GM18868 (cell line): Measurements from ENCODE around the gene ZBTB7C.

Experiments used
- ATAC-seq: cut with Tn5 transposase; IDR thresholded peaks from one replicate; pipeline ENCODE4 v1.9.1; 2021; ENCODE audit warnings: mild to moderate bottlenecking, moderate library complexity; ENCODE audit not compliant: unreplicated experiment

ZBTB7C gene

GRCh38 chr18:48199399-48199798 lies 209.8 kb downstream of the ZBTB7C start:
- no peak for ATAC-seq

- ATAC-seq: no peak
Observed at GRCh38 chr18:48197819-48198218, 211.4 kb downstream of the ZBTB7C start.

- no peak for ATAC-seq
Observed at GRCh38 chr18:48195787-48196186, 213.4 kb downstream of the ZBTB7C start.

GRCh38 chr18:48194591-48195181 lies 214.5 kb downstream of the ZBTB7C start:
- no peak for ATAC-seq

GRCh38 chr18:48193521-48194492 lies 215.4 kb downstream of the ZBTB7C start:
- ATAC-seq: no peak

GRCh38 chr18:48192542-48192941 lies 216.6 kb downstream of the ZBTB7C start:
- ATAC-seq: no peak

- ATAC-seq: no peak
Observed at GRCh38 chr18:48191494-48191893, 217.7 kb downstream of the ZBTB7C start.

- ATAC-seq: no peak
Observed at GRCh38 chr18:48190994-48191393, 218.2 kb downstream of the ZBTB7C start.

GRCh38 chr18:48188609-48189008 lies 220.6 kb downstream of the ZBTB7C start:
- no peak for ATAC-seq

GRCh38 chr18:48186861-48187260 lies 222.3 kb downstream of the ZBTB7C start:
- no peak for ATAC-seq

- no peak for ATAC-seq
Observed at GRCh38 chr18:48186131-48186766, 222.9 kb downstream of the ZBTB7C start.

GRCh38 chr18:48184118-48184517 lies 225.1 kb downstream of the ZBTB7C start:
- ATAC-seq: no peak

- no peak for ATAC-seq
Observed at GRCh38 chr18:48183613-48184012, 225.6 kb downstream of the ZBTB7C start.

- no peak for ATAC-seq
Observed at GRCh38 chr18:48182779-48183178, 226.4 kb downstream of the ZBTB7C start.

- ATAC-seq: no peak
Observed at GRCh38 chr18:48181857-48182256, 227.3 kb downstream of the ZBTB7C start.

- no peak for ATAC-seq
Observed at GRCh38 chr18:48181087-48181823, 227.9 kb downstream of the ZBTB7C start.

- ATAC-seq: no peak
Observed at GRCh38 chr18:48179666-48180065, 229.5 kb downstream of the ZBTB7C start.

- ATAC-seq: no peak
Observed at GRCh38 chr18:48179001-48179400, 230.2 kb downstream of the ZBTB7C start.

GRCh38 chr18:48176909-48177308 lies 232.3 kb downstream of the ZBTB7C start:
- ATAC-seq: no peak

- no peak for ATAC-seq
Observed at GRCh38 chr18:48173557-48173956, 235.6 kb downstream of the ZBTB7C start.
